ENCODE measurements around the gene MBD1.
"Not testable (repeated sequence)": the region's sequence is repeated elsewhere in the genome, so short reads cannot be mapped to it uniquely, and the experiment has no call there.

Gene MBD1, protein sequence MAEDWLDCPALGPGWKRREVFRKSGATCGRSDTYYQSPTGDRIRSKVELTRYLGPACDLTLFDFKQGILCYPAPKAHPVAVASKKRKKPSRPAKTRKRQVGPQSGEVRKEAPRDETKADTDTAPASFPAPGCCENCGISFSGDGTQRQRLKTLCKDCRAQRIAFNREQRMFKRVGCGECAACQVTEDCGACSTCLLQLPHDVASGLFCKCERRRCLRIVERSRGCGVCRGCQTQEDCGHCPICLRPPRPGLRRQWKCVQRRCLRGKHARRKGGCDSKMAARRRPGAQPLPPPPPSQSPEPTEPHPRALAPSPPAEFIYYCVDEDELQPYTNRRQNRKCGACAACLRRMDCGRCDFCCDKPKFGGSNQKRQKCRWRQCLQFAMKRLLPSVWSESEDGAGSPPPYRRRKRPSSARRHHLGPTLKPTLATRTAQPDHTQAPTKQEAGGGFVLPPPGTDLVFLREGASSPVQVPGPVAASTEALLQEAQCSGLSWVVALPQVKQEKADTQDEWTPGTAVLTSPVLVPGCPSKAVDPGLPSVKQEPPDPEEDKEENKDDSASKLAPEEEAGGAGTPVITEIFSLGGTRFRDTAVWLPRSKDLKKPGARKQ

DNA sequence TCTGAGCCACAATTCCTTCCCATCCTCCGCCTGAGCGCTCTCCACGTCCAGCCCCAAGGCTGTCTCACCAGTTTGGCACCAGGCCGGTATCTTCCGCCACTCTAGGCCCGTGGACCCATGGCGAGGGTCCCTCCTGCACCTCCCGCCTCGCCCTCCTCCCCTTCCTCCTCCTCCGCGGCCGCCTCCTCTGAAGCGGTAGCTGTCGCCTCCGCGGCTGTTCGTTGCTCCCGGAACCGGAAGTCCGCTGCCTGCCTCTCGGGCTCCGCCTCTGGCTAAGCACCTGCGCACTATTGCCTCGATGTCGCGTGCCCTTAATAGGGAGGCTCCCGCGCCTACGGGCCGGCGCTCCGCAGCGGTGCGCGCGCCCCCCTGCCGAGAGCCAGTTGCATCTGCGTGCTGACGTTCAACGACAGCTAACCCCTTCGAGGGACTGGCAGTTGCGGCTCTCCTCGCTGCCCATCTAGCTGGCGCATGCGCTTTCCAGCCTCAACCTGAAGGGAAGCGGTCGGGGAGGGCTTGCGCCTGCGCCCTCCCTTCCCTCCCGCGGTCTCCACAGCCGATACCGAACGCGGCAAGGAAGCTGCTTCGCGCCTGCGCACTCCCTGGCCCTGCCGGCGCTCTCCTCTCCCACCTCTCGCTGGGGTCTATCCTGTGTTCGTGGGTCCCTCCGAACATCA lies at the start of gene MBD1:
Gene MBD1, minus strand, starts transcription at position 229 of the 677 bp plus-strand sequence. CDS start 1,531 bp downstream, outside the sequence.
- DNase-seq: peak; percentile 95

DNA sequence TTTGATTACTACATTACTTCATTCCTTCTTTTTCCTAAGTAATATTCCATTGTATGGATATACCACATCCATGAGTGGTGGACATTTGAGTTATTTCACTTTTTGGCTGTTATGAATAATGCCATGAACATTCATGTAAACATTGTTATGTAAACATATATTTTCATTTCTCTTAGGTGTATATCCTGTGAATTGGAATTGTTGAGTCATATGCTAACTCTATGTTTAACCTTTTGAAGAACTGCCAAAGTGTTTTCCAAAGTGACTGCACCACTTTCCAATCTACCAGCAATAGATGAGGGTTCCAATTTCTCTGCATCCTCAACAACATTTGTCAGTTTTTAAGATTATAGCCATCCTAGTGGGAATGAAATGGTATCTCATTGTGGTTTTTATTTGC lies 48.9 kb upstream of the MBD1 start:
- no peak for DNase-seq

DNA sequence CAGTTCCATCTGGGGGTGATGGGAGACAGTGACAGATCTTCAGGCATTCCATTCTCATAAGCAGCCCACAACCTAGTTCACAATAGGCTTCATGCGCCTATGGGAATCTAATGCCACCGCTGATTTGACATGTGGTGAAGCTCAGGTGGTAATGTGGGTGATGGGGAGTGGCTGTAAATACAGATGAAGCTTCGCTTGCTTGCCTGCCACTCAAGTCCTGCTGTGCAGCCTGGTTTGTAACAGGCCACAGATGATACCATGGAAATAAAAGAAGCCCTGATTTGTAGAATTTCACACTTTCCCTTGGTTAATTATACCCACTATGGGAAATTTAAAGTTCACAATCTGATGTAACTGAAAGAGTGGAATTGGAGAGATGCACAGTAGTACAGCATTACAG lies 46.7 kb upstream of the MBD1 start:
- no peak for DNase-seq

DNA sequence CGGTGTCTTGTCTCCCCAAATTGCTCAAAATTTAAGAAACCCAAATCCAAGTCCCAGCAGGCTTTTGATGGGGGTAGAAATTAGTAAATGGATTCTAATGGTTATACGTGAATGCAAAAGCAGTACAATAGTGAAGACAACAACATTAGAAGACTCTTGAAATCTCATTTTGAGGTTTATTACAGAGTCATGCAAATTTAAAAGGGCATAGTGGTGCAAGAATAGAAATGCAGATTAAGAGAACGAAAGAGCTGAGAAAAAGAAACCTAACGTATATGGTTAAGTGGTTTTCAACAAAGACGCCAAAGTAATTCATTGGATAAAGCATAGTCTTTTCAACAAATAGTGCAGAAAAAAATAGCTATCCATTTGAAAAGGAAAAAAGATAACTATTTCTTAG lies 39.4 kb upstream of the MBD1 start:
- no peak for DNase-seq

GRCh38 chr18:50315100-50315871 lies 34.0 kb upstream of the MBD1 start:
- DNase-seq: no peak

DNA sequence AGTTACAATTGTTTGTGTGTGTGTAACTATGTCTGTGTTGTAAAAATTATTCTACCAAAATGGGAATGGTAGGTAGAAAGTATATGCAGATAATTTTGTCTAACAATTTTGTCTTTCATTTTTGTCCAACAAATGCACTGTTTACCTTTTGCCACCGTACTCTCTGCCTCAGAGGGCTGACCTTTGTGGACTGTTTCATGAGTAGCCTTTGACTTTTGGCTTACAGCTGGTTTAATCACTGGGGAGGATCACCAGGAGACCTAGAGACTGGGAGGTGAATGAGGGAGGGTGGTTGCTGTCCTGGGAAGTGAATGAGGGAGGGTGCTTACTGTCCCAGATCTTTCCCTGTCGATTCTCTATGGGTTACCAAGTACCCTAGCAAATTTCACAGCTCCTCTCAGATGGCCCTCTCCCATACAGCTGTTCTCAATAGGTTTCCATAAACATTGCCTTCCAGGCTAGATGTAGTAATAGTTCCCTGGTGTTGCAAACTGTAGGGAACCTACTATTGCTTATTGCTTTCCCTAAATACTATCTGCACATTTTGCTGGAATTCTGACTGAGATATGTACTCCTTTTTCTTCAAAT lies 32.6 kb upstream of the MBD1 start:
- DNase-seq: no peak

DNA sequence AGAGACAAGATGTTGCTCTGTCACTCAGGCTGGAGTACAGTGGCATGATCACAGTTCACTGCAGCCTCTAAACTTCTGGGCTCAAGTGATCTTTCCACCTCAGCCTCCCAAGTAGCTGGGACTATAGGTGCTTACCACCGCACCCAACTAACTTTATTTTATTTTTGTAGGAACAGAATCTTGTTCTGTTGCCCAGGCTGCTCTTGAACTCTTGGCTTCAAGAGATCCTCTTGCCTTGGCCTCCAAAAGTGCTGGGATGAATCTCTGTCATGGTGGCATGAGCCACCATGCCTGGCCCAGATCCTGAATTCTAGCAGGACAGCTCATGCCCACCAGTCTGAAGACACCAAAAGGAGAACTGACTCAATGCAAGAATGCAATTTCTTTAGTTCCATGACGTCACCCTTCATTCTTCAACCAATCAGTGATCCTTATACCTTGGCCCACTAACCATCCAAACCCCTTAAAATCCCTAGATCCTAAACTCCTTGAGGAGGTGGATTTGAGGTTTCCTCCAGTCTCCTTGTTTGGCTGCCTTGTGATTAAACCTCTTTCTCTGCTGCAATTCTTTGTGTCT lies 31.8 kb upstream of the MBD1 start:
- no peak for DNase-seq

- no peak for DNase-seq
Measured at GRCh38 chr18:50312296-50313030, 31.1 kb upstream of the MBD1 start.

GRCh38 chr18:50311650-50312049 lies 30.3 kb upstream of the MBD1 start:
- DNase-seq: no peak

- DNase-seq: no peak
Measured at GRCh38 chr18:50310080-50310479, 28.8 kb upstream of the MBD1 start.

DNA sequence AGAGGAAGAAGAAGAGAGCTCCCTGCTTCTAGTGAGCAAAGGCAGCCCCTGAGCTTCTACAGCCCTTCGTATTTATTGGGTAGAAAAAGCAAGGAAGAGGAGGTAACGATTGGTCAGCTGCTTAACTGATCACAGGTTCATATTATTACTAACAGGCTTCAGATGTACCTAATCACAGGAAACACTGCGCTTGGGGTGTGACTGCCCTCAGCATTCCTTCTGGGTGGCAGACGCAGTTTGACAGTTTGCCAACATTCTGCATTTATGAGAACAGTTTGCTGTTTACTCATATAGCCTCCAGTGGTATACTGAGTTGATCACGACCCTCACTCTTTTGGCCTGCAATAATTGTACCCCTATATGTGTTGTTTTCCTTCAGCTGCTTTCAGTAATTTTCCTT lies 27.5 kb upstream of the MBD1 start:
- DNase-seq: not testable (repeated sequence)

DNA sequence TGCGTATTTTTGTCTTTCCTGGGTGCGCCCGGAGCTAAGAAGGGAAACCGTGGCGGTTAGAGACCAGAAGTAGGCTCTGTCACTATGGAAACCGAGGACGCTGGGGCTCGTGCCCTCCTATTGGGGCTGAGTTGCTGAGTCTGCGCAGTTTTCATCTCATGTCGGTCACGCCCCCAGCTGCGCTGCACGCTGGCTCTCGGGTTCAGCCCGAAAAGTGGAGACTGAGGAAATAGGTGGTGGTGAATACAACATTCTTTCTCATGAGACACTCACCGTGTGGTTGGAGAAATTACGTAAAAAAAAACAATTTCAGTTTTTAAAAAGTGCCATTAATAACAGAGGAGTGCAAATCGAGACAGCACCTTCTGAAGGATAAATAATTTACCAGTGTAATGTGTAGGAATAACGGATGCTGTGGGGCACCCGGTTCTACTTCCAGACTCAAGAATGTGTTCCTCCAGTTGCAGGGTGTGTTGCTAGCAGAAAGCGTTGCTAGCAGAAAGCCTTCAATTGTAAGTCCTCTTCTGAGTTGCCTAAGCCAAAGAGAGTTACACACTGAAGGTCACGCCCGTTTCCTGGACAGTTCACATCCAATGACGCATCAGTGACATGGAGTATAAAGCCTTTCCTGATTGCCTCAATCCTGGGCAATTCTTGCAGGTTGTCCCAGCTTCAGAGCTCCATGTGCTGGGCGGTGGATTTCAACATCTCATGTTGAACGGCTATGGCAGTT lies 26.6 kb upstream of the MBD1 start:
- peak; percentile 86 for DNase-seq

- no peak for DNase-seq
Measured at GRCh38 chr18:50307400-50307737, 26.0 kb upstream of the MBD1 start.

DNA sequence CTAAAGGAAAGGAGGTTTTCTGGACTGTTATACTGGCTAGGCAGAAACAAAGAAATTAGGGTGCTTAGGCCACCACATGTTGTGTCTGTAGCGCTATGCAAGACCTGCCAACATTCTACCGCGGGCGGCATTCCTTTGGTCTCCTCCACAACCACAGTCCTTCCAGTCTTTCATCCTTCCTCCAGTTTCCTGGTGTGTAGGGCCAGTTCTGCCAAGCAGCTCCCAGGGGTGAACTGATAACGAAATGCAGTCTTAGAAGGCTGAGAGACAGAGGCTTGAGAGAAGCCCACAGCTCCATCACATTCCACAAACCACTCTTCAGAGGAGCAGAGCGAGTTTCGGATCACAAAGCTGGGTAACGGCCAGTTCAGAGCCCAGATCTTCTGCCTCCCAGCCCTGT lies 25.6 kb upstream of the MBD1 start:
- DNase-seq: no peak

- DNase-seq: no peak
Measured at GRCh38 chr18:50301074-50301473, 19.8 kb upstream of the MBD1 start.

DNA sequence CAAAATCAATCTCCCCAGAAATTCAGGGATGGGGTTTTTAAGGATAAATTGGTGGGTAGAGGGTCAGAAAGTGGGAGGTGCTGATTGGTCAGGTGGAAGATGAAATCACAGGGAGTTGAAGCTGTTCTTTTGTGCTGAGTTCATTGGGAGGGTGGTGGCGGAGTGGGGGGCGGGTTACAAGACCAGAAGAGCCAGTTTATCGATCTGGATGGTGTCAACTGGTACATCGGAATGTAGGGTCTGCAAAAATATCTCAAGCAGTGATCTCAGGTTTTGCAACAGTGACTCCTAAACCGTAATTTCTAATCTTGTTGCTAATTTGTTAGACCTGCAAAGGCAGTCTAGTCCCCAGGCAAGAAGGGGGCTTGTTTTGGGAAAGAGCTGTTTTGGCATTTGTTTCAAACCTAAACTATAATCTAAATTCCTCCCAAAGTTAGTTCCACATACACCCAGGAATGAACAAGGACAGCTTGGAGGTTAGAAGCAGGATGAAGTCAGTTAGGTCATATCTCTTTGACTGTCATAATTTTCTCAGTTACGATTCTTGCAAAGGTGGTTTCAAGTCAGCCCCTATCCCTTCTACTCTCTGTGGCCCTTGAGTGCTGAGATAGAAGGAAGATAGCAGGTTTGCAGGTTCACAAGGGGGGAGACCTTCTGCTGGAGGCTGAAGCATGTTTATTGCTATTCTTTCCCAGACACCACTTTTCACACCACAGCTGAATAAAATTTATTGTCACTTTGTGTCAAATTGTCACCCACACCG lies 18.5 kb upstream of the MBD1 start:
- no peak for DNase-seq

DNA sequence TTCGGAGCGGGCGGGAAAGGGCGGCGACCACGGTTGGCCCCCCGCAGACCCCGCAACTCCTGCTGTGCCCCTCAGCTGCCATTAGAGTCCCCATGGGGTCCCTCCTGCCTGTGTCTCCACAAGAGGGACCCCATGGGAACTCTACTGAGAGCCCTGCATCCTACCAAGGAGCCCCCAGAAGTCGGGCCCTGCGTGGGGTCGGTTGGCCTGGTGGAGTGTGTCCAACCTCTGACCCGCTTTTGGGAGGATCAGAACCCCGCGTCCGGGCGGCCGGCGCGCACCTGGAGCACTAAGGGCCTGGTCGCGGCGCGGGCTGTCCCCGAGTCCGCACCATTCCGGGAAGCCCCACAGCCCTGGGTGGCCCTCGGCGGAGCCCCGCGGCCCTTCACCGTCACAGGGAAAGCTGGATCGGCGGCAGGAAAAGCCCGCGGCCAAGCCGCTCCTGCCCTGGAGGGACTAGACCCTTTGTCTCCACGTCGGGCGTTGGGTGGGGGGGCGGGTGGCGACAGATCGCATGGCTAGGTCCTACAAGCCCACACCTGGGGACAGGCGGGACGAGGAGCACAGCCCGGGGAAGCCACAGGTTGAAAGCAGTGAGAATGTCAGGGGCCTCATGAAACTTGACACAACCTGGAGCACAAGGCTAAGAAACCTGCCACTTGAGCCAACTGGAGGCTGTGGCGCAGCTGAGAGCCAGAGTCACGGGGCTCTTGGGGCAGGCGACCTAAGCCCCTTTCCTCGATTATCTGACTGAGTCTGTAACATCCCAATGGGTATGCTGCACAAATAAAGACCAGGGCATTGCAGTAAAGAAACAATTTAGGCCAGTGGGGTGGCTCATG lies 17.3 kb upstream of the MBD1 start:
- DNase-seq: no peak

DNA sequence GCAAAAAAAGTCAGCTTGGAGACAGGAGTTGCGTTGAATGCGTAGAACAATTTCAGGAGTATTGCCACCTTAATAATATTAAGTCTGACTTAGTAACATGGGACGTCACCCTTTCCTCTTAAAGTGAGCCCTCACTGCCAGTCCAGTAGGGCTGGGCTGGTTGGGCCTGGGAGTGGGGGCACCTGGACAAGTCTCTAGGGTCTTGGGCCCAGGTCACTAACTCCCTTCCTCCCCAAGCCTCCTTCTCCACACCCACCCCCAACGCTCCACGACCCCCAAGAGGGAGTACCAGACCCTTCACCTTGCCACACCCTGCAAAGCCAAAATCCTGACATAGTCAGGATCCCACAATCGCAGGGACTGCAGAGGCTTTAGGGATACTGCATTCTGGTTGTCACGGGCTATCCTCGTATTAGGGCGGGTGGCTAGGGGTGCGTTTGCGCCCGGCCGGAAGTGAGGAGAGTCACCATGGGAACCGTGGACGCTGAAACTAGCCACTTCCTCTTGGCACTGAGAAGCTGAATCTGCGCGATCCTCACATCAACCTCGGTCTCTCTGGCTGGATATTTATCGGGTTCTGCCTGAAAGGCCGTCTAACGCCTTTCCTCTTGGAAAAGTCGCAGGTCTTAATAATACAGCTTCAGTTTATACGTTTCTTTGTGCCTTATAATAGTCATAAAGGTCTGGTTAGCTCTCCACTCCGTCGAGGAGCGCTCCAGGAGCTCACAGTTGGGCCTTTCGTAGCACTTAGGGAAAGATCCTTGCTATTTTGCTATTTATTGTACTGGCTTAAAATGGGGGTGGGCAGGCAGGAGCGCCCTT lies 16.5 kb upstream of the MBD1 start:
- DNase-seq: peak; percentile 64

All from activated gamma-delta T cell treated with Interleukin-2 at 50 U/mL for 16 hours (primary cell).